H9 (cell line): ENCODE measurements around the gene NCOA4. TPM values are rescaled to one million over a fixed set of nuclear protein-coding genes. Genes with fewer than 3 reads are reported as not detected.
"Not testable (repeated sequence)": the region's sequence is repeated elsewhere in the genome, so short reads cannot be mapped to it uniquely, and the experiment has no call there.

ENCODE experiments used
- DNase-seq: peaks from one replicate; pipeline ENCODE4 v3.0.0-alpha.2; 2017
- H2AFZ ChIP-seq: one replicate; pipeline ENCODE4 v1.6.1; 2013; ENCODE audit warnings: mild to moderate bottlenecking, low read length, control low read depth, moderate library complexity
- H2AK5ac ChIP-seq: 2 replicates; pipeline ENCODE4 v1.6.1; 2013; ENCODE audit warnings: low read length, control low read depth, mixed read lengths; ENCODE audit not compliant: insufficient read length
- H2BK120ac ChIP-seq: one replicate; pipeline ENCODE4 v1.6.1; 2013; ENCODE audit warnings: low read depth, mild to moderate bottlenecking, low read length, control low read depth, inconsistent platforms; ENCODE audit not compliant: poor library complexity, severe bottlenecking
- H2BK12ac ChIP-seq: 2 replicates; pipeline ENCODE4 v1.6.1; 2013; ENCODE audit warnings: low read length, control low read depth, mixed read lengths, low read depth; ENCODE audit not compliant: insufficient read length
- H2BK15ac ChIP-seq: 2 replicates; pipeline ENCODE4 v1.6.1; 2013; ENCODE audit warnings: low read depth, low read length, control low read depth
- H2BK20ac ChIP-seq: one replicate; pipeline ENCODE4 v1.6.1; 2013; ENCODE audit warnings: low read depth, mild to moderate bottlenecking, low read length, control low read depth, inconsistent platforms; ENCODE audit not compliant: poor library complexity, severe bottlenecking
- H2BK5ac ChIP-seq: 2 replicates; pipeline ENCODE4 v1.6.1; 2013; ENCODE audit warnings: low read length, control low read depth, mixed read lengths; ENCODE audit not compliant: insufficient read length
- H3K14ac ChIP-seq: 2 replicates; pipeline ENCODE4 v1.6.1; 2013; ENCODE audit warnings: low read length, control low read depth; ENCODE audit not compliant: insufficient read depth
- H3K18ac ChIP-seq: 2 replicates; pipeline ENCODE4 v1.6.1; 2013; ENCODE audit warnings: low read depth, mild to moderate bottlenecking, mixed read lengths, low read length, control low read depth; ENCODE audit not compliant: insufficient read length
- H3K23ac ChIP-seq: 2 replicates; pipeline ENCODE4 v1.6.1; 2013; ENCODE audit warnings: low read length, control low read depth, mixed read lengths, low read depth; ENCODE audit not compliant: insufficient read length
- H3K23me2 ChIP-seq: 2 replicates; pipeline ENCODE4 v1.6.1; 2013; ENCODE audit warnings: low read depth, mild to moderate bottlenecking, mixed read lengths, low read length, control low read depth; ENCODE audit not compliant: insufficient read length, poor library complexity, severe bottlenecking
- H3K27ac ChIP-seq: 2 replicates; pipeline ENCODE4 v1.5.1; 2013; ENCODE audit warnings: low read length, control low read depth, mixed read lengths, low read depth; ENCODE audit not compliant: insufficient read length
- H3K27me3 ChIP-seq: 2 replicates; pipeline ENCODE4 v1.6.1; 2013; ENCODE audit warnings: low read length, control low read depth, inconsistent platforms; ENCODE audit not compliant: insufficient read depth
- H3K4ac ChIP-seq: 2 replicates; pipeline ENCODE4 v1.6.1; 2013; ENCODE audit warnings: low read depth, mild to moderate bottlenecking, control low read depth, inconsistent platforms, low read length, moderate library complexity
- H3K4me1 ChIP-seq: 2 replicates; pipeline ENCODE4 v1.6.1; 2013; ENCODE audit warnings: low read length, control low read depth, inconsistent platforms; ENCODE audit not compliant: insufficient read depth
- H3K4me2 ChIP-seq: 2 replicates; pipeline ENCODE4 v1.6.1; 2013; ENCODE audit warnings: low read length, control low read depth, mixed read lengths; ENCODE audit not compliant: insufficient read length, insufficient read depth
- H3K56ac ChIP-seq: 2 replicates; pipeline ENCODE4 v1.6.1; 2013; ENCODE audit warnings: low read depth, mild to moderate bottlenecking, mixed read lengths, low read length, control low read depth; ENCODE audit not compliant: insufficient read length
- H3K79me1 ChIP-seq: 2 replicates; pipeline ENCODE4 v1.6.1; 2013; ENCODE audit warnings: low read depth, mild to moderate bottlenecking, moderate library complexity, low read length, control low read depth, inconsistent platforms; ENCODE audit not compliant: insufficient read depth, poor library complexity, severe bottlenecking
- H3K79me2 ChIP-seq: 2 replicates; pipeline ENCODE4 v1.6.1; 2013; ENCODE audit warnings: low read length, control low read depth, inconsistent platforms; ENCODE audit not compliant: insufficient read depth
- H3K9ac ChIP-seq: 2 replicates; pipeline ENCODE4 v1.6.1; 2013; ENCODE audit warnings: low read length, control low read depth, mixed read lengths; ENCODE audit not compliant: insufficient read length; ENCODE audit errors: extremely low read depth
- H3K9me3 ChIP-seq: one replicate; pipeline ENCODE4 v1.6.1; 2013; ENCODE audit warnings: low read depth, low read length, inconsistent platforms; ENCODE audit not compliant: control insufficient read depth
- H3T11ph ChIP-seq: one replicate; pipeline ENCODE4 v1.6.1; 2013; ENCODE audit warnings: mild to moderate bottlenecking, low read length, control low read depth, inconsistent platforms
- H4K20me1 ChIP-seq: one replicate; pipeline ENCODE4 v1.6.1; 2013; ENCODE audit not compliant: control insufficient read depth, insufficient read length, insufficient read depth
- H4K5ac ChIP-seq: 2 replicates; pipeline ENCODE4 v1.6.1; 2013; ENCODE audit warnings: low read depth, mild to moderate bottlenecking, mixed read lengths, low read length, control low read depth; ENCODE audit not compliant: insufficient read length
- H4K8ac ChIP-seq: replicated peaks from 2 replicates; pipeline ENCODE4 v1.6.1; 2013; ENCODE audit warnings: low read length, control low read depth, mixed read lengths, low read depth; ENCODE audit not compliant: insufficient read length
- H4K91ac ChIP-seq: 2 replicates; pipeline ENCODE4 v1.6.1; 2013; ENCODE audit warnings: low read depth, mild to moderate bottlenecking, moderate library complexity, mixed read lengths, low read length, control low read depth; ENCODE audit not compliant: insufficient read length
- H3K27ac Mint-ChIP-seq, 3 experiments: 2 replicates in 2 of 3; 3 replicates in 1 of 3; pipeline ENCODE4 v1.8.0; 2020 to 2021; ENCODE audit warnings: mixed read lengths in 3 of 3, mild to moderate bottlenecking in 1 of 3, moderate library complexity in 1 of 3
- H3K27me3 Mint-ChIP-seq: 2 replicates; pipeline ENCODE4 v1.8.0; 2021; ENCODE audit warnings: low read depth, mild to moderate bottlenecking, moderate library complexity, mixed read lengths
- H3K36me3 Mint-ChIP-seq, 3 experiments: 2 replicates in 2 of 3; 3 replicates in 1 of 3; pipeline ENCODE4 v1.8.0; 2020 to 2021; ENCODE audit warnings: low read depth in 3 of 3, mixed read lengths in 3 of 3; ENCODE audit not compliant: insufficient read depth in 1 of 3
- H3K4me1 Mint-ChIP-seq, 2 experiments: 2 replicates each; pipeline ENCODE4 v1.8.0; 2020; ENCODE audit warnings: mixed read lengths in 2 of 2
- H3K4me3 Mint-ChIP-seq, 2 experiments: 2 replicates in 1 of 2; 3 replicates in 1 of 2; pipeline ENCODE4 v1.8.0; 2020 to 2021; ENCODE audit warnings: mild to moderate bottlenecking in 2 of 2, mixed read lengths in 2 of 2, moderate library complexity in 1 of 2
- H3K9me3 Mint-ChIP-seq, 2 experiments: 2 replicates in 1 of 2; 3 replicates in 1 of 2; pipeline ENCODE4 v1.8.0; 2020; ENCODE audit warnings: mild to moderate bottlenecking in 2 of 2, mixed read lengths in 2 of 2, moderate library complexity in 1 of 2
- WGBS: extraction: QIAGEN DNeasy Blood & Tissue Kit; methylation state at CpG from one replicate; pipeline ENCODE4 v1.1.7; 2013; ENCODE audit warnings: missing lambda C conversion rate, low lambda C conversion rate, mixed read lengths; ENCODE audit not compliant: insufficient read length; ENCODE audit errors: extremely low coverage; 5-methylcytosine and 5-hydroxymethylcytosine counted together
- total RNA-seq: library from RNA; stranded (reverse); gene quantifications from 2 replicates; pipeline ENCODE4 v1.2.1, GENCODE V29; 2021
- TF ChIP-seq, protein P1 (sequence below): fragments of 200-600 bp; sonication (generic); conservative IDR thresholded peaks from 3 replicates; pipeline ENCODE4 v1.8.0; 2021; ENCODE audit warnings: antibody characterized with exemption, mild to moderate bottlenecking

NCOA4 gene
- total RNA-seq, 1 experiment from 2014 or later, result 83.3 TPM

DNA sequence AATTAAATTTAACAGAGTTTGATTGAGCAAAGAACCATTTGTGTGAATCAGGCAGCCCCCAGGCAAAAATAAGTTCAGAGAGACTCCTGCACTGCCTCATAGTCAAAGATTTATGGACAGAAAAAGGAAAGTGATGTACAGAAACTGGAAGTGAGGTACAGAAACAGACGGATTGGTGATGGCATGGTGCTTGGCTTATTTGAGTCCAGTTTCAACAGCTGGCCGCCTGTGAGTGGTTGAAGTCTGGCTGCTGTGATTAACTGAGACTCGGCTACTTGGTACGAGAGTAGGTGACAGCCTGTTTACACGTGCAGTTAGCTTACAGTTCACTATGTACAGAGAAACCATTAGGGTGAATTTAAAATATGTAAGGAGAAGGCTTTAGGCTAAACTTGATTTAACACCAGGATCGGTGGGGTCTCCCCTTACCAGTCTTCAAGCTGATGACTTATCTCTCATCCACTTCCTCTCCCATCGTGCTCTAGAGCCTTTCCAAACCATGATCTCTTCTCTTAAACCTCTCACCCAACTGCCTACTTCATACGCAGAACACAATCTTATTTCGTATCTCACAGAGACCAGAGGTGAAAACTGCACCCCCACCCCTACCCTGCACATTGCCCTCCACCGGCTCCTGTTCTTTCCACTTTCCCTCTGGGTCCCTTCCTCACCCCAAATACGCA lies 20.7 kb upstream of the NCOA4 start:
- Histone ChIP-seq H3T11ph (no peak overlapping the region), H3K27me3 (no peaks in the 10 kb centered on the region), H3K4me1 (peaks cover 13% of the 10 kb centered on the region; the same call in 1 of the 2 replicates), H3K14ac (no peak overlapping the region), H4K5ac (no peak overlapping the region), H2BK20ac (no peak overlapping the region), H3K9ac (no peak overlapping the region), H2BK12ac (no peak overlapping the region), H4K8ac (no peak overlapping the region), H2BK120ac (no peak overlapping the region), H2BK15ac (no peak overlapping the region), H4K20me1 (no peaks in the 10 kb centered on the region), H3K9me3 (no peaks in the 10 kb centered on the region), H4K91ac (no peak overlapping the region), H3K23ac (no peak overlapping the region), H3K23me2 (no peaks in the 10 kb centered on the region), H3K4me2 (no peak overlapping the region), H3K27ac (no peak overlapping the region), H2AK5ac (no peak overlapping the region), H3K4ac (no peak overlapping the region), H3K79me2 (no peaks in the 10 kb centered on the region), H3K18ac (no peak overlapping the region), H2AFZ (no peak overlapping the region), H3K56ac (no peak overlapping the region), H2BK5ac (no peak overlapping the region), H3K79me1 (no peaks in the 10 kb centered on the region)
- Mint-ChIP-seq H3K27me3 (peaks cover 6% of the 10 kb centered on the region), H3K27ac (peak overlapping the region in 1 of 3 experiments; percentile 11; a peak in 2 of 7 replicates), H3K36me3 (no peaks in the 10 kb centered on the region), H3K9me3 (no peaks in the 10 kb centered on the region; a peak in 1 of 5 replicates), H3K4me1 (peaks cover 44 to 51% of the 10 kb centered on the region in 2 experiments), H3K4me3 (no peak overlapping the region)
- TF ChIP-seq, protein P1, sequence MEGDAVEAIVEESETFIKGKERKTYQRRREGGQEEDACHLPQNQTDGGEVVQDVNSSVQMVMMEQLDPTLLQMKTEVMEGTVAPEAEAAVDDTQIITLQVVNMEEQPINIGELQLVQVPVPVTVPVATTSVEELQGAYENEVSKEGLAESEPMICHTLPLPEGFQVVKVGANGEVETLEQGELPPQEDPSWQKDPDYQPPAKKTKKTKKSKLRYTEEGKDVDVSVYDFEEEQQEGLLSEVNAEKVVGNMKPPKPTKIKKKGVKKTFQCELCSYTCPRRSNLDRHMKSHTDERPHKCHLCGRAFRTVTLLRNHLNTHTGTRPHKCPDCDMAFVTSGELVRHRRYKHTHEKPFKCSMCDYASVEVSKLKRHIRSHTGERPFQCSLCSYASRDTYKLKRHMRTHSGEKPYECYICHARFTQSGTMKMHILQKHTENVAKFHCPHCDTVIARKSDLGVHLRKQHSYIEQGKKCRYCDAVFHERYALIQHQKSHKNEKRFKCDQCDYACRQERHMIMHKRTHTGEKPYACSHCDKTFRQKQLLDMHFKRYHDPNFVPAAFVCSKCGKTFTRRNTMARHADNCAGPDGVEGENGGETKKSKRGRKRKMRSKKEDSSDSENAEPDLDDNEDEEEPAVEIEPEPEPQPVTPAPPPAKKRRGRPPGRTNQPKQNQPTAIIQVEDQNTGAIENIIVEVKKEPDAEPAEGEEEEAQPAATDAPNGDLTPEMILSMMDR, result no peak
- DNase-seq, result no peak
- WGBS, result no CpG with 5 or more reads among the region's 11 CpGs

DNA sequence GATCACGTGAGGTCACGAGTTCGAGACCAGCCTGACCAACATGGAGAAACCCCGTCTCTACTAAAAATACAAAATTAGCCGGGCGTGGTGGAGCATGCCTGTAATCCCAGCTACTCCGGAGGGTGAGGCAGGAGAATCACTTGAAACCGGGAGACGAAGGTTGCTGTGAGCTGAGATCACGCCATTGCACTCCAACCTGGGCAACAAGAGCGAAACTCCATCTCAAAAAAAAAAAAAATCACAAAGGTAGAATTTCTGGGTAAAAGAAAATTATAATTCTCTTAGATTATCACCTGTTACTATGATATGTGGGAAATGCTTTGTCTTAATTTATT lies 19.0 kb upstream of the NCOA4 start:
- not testable (repeated sequence) for DNase-seq, H3K4me3 Mint-ChIP-seq, H3K4ac ChIP-seq, H2AK5ac ChIP-seq, H2AFZ ChIP-seq, H3K4me2 ChIP-seq, H3K9me3 Mint-ChIP-seq, H4K5ac ChIP-seq, H3K18ac ChIP-seq, H2BK15ac ChIP-seq, H3K56ac ChIP-seq, H2BK20ac ChIP-seq, H3T11ph ChIP-seq, H4K91ac ChIP-seq, H2BK12ac ChIP-seq, H3K79me2 ChIP-seq, H4K20me1 ChIP-seq, H3K79me1 ChIP-seq, H3K36me3 Mint-ChIP-seq, H3K23ac ChIP-seq, H4K8ac ChIP-seq, H3K27ac ChIP-seq, H3K27ac Mint-ChIP-seq, H2BK5ac ChIP-seq, H3K9ac ChIP-seq, H3K14ac ChIP-seq, H3K27me3 ChIP-seq, H3K9me3 ChIP-seq, H2BK120ac ChIP-seq, H3K27me3 Mint-ChIP-seq, H3K23me2 ChIP-seq
- WGBS, result no CpG with 5 or more reads among the region's 11 CpGs
- peaks cover 13% of the 10 kb centered on the region; the same call in 1 of the 2 replicates for H3K4me1 ChIP-seq
- peaks cover 32 to 40% of the 10 kb centered on the region in 2 experiments for H3K4me1 Mint-ChIP-seq
